ENCODE measurements around the gene ST8SIA1.

The ST8SIA1 gene

GRCh38 chr12:22246217-22246846 is 88.2 kb downstream of the ST8SIA1 start:
- TF ChIP-seq, protein P1, sequence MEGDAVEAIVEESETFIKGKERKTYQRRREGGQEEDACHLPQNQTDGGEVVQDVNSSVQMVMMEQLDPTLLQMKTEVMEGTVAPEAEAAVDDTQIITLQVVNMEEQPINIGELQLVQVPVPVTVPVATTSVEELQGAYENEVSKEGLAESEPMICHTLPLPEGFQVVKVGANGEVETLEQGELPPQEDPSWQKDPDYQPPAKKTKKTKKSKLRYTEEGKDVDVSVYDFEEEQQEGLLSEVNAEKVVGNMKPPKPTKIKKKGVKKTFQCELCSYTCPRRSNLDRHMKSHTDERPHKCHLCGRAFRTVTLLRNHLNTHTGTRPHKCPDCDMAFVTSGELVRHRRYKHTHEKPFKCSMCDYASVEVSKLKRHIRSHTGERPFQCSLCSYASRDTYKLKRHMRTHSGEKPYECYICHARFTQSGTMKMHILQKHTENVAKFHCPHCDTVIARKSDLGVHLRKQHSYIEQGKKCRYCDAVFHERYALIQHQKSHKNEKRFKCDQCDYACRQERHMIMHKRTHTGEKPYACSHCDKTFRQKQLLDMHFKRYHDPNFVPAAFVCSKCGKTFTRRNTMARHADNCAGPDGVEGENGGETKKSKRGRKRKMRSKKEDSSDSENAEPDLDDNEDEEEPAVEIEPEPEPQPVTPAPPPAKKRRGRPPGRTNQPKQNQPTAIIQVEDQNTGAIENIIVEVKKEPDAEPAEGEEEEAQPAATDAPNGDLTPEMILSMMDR (IDR thresholded peaks at IDR 0.05; ENCODE audit: low read depth, low read length, missing control alignments), result no peak
- DNase-seq (ENCODE audit: extremely low read depth, low read depth), result no peak
- H3K4me3 ChIP-seq (replicated peaks; ENCODE audit: low read depth, low read length), result no peak overlapping the region

- no peak overlapping the region for H3K4me3 ChIP-seq (replicated peaks; ENCODE audit: low read depth, low read length)
- TF ChIP-seq, protein P1 (IDR thresholded peaks at IDR 0.05; ENCODE audit: low read depth, low read length, missing control alignments), result no peak
- DNase-seq (ENCODE audit: extremely low read depth, low read depth), result no peak
Observed at GRCh38 chr12:22242726-22243125, 91.8 kb downstream of the ST8SIA1 start.

- no peak for DNase-seq (ENCODE audit: extremely low read depth, low read depth)
- no peak overlapping the region for H3K4me3 ChIP-seq (replicated peaks; ENCODE audit: low read depth, low read length)
- TF ChIP-seq, protein P1 (IDR thresholded peaks at IDR 0.05; ENCODE audit: low read depth, low read length, missing control alignments), result no peak
Observed at GRCh38 chr12:22238211-22238610, 96.3 kb downstream of the ST8SIA1 start.

- DNase-seq (ENCODE audit: extremely low read depth, low read depth), result peak; percentile 39
- no peak overlapping the region for H3K4me3 ChIP-seq (replicated peaks; ENCODE audit: low read depth, low read length)
- TF ChIP-seq, protein P1 (IDR thresholded peaks at IDR 0.05; ENCODE audit: low read depth, low read length, missing control alignments), result no peak
Observed at GRCh38 chr12:22234561-22234960, 99.9 kb downstream of the ST8SIA1 start.

GRCh38 chr12:22231836-22232235 is 102.7 kb downstream of the ST8SIA1 start:
- DNase-seq (ENCODE audit: extremely low read depth, low read depth), result no peak
- TF ChIP-seq, protein P1 (IDR thresholded peaks at IDR 0.05; ENCODE audit: low read depth, low read length, missing control alignments), result peak; percentile 8
- H3K4me3 ChIP-seq (replicated peaks; ENCODE audit: low read depth, low read length), result no peak overlapping the region

- TF ChIP-seq, protein P1 (IDR thresholded peaks at IDR 0.05; ENCODE audit: low read depth, low read length, missing control alignments), result no peak
- DNase-seq (ENCODE audit: extremely low read depth, low read depth), result no peak
- no peak overlapping the region for H3K4me3 ChIP-seq (replicated peaks; ENCODE audit: low read depth, low read length)
Observed at GRCh38 chr12:22231078-22231477, 103.4 kb downstream of the ST8SIA1 start.
